ENCODE data around the gene TRIO.

GRCh38 chr5:14394365-14394764 is 251.2 kb downstream of the TRIO start:
- TF ChIP-seq, protein P1, sequence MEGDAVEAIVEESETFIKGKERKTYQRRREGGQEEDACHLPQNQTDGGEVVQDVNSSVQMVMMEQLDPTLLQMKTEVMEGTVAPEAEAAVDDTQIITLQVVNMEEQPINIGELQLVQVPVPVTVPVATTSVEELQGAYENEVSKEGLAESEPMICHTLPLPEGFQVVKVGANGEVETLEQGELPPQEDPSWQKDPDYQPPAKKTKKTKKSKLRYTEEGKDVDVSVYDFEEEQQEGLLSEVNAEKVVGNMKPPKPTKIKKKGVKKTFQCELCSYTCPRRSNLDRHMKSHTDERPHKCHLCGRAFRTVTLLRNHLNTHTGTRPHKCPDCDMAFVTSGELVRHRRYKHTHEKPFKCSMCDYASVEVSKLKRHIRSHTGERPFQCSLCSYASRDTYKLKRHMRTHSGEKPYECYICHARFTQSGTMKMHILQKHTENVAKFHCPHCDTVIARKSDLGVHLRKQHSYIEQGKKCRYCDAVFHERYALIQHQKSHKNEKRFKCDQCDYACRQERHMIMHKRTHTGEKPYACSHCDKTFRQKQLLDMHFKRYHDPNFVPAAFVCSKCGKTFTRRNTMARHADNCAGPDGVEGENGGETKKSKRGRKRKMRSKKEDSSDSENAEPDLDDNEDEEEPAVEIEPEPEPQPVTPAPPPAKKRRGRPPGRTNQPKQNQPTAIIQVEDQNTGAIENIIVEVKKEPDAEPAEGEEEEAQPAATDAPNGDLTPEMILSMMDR (conservative IDR thresholded peaks at IDR 0.05; ENCODE audit: low read depth, low read length) = no peak
- TF ChIP-seq EZH2 (IDR thresholded peaks at IDR 0.05; ENCODE audit: low read length, unreplicated experiment) = no peak
